AG10803 (cell line): ENCODE results near the gene FLRT2.

Experiments used
- DNase-seq: peaks from one replicate; pipeline ENCODE4 v3.0.0; 2010; ENCODE audit warnings: low read depth
- H3K4me3 ChIP-seq: 2 replicates; pipeline ENCODE4 v1.5.1; 2011; ENCODE audit warnings: mild to moderate bottlenecking, low read length, control low read depth
- CTCF ChIP-seq: conservative IDR thresholded peaks from 2 replicates; pipeline ENCODE4 v1.5.1; 2011; ENCODE audit warnings: mild to moderate bottlenecking, low read length, control low read depth, inconsistent platforms

Gene FLRT2

GRCh38 chr14:85601246-85601645 is 71.3 kb downstream of the FLRT2 start:
- TF ChIP-seq CTCF = no peak
- no peak overlapping the region for H3K4me3 ChIP-seq
- DNase-seq = no peak

- no peak overlapping the region for H3K4me3 ChIP-seq
- TF ChIP-seq CTCF = no peak
- no peak for DNase-seq
Measured at GRCh38 chr14:85601690-85602089, 71.7 kb downstream of the FLRT2 start.

- no peak for DNase-seq
- H3K4me3 ChIP-seq = no peak overlapping the region
- no peak for TF ChIP-seq CTCF
Measured at GRCh38 chr14:85602345-85602744, 72.4 kb downstream of the FLRT2 start.

- no peak overlapping the region for H3K4me3 ChIP-seq
- DNase-seq = no peak
- no peak for TF ChIP-seq CTCF
Measured at GRCh38 chr14:85604021-85604420, 74.1 kb downstream of the FLRT2 start.

- DNase-seq = no peak
- H3K4me3 ChIP-seq = no peak overlapping the region
- no peak for TF ChIP-seq CTCF
Measured at GRCh38 chr14:85604714-85605113, 74.8 kb downstream of the FLRT2 start.

- H3K4me3 ChIP-seq = no peak overlapping the region
- TF ChIP-seq CTCF = no peak
- peak; percentile 91 for DNase-seq
Measured at GRCh38 chr14:85607651-85608081, 77.7 kb downstream of the FLRT2 start.

GRCh38 chr14:85613496-85613895 is 83.6 kb downstream of the FLRT2 start:
- no peak for TF ChIP-seq CTCF
- no peak overlapping the region for H3K4me3 ChIP-seq
- no peak for DNase-seq
